ENCODE results near the gene ESR1. TPM values are rescaled to one million over a fixed set of nuclear protein-coding genes. Genes with fewer than 3 reads are reported as not detected.

The ESR1 gene
- total RNA-seq, 1 experiment from 2014 or later = not detected

DNA sequence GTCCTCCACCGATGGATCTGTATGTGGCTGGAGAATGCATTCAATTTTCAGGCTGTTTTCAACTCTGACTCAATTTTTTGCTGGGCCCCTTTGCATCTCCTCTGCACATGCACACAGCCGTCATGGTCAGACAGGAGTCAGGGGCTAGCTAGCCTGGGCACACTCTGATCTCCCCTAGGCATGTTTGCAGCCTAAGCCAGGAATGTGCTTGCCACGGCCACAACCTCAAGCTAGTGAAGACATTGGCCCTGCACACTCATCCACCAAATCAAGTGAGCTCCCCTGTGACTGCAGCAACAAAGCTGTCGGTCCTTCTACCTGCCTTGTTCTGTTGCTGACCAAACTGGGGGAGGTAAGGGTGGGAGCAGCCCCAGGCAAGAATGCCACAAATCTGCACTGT, 300.5 kb downstream of the ESR1 start:
- no peaks in the 10 kb centered on the region for H3K4me1 ChIP-seq (ENCODE audit: insufficient read depth, low read length)
- H3K4me2 ChIP-seq (ENCODE audit: insufficient read depth, insufficient read length, low read length) = no peak overlapping the region
- Mint-ChIP-seq H3K9me3 (no peaks in the 10 kb centered on the region), H3K4me1 (peaks cover 8 to 9% of the 10 kb centered on the region in 2 experiments; a peak in 3 of 4 replicates), H3K4me3 (no peak overlapping the region), H3K27me3 (ENCODE audit: low read depth) (no peaks in the 10 kb centered on the region), H3K36me3 (ENCODE audit: insufficient read depth in 1 of 3, low read depth in 3 of 3) (no peaks in the 10 kb centered on the region), H3K27ac (no peak overlapping the region; a peak in 1 of 7 replicates)
- no peaks in the 10 kb centered on the region for H3K79me1 ChIP-seq (ENCODE audit: insufficient read depth, low read depth, low read length, poor library complexity, severe bottlenecking)
- WGBS (ENCODE audit: extremely low coverage, insufficient read length, low lambda C conversion rate) = no CpG with 5 or more reads among the region's 4 CpGs
- H2BK15ac ChIP-seq (ENCODE audit: low read depth, low read length) = no peak overlapping the region
- H3T11ph ChIP-seq (ENCODE audit: low read length) = no peak overlapping the region
- H3K79me2 ChIP-seq (ENCODE audit: insufficient read depth, low read length) = no peaks in the 10 kb centered on the region
- no peaks in the 10 kb centered on the region for H3K9me3 ChIP-seq (ENCODE audit: control insufficient read depth, low read depth, low read length)
- H3K14ac ChIP-seq (ENCODE audit: insufficient read depth, low read length) = no peak overlapping the region
- no peak overlapping the region for H3K9ac ChIP-seq (ENCODE audit: extremely low read depth, insufficient read length, low read length)
- no peak overlapping the region for H2BK5ac ChIP-seq (ENCODE audit: insufficient read length, low read length)
- H4K8ac ChIP-seq (replicated peaks; ENCODE audit: insufficient read length, low read depth, low read length) = no peak overlapping the region
- no peak overlapping the region for H3K4ac ChIP-seq (ENCODE audit: low read depth, low read length)
- H4K5ac ChIP-seq (ENCODE audit: insufficient read length, low read depth, low read length) = no peak overlapping the region
- H2AFZ ChIP-seq (ENCODE audit: low read length) = no peak overlapping the region
- no peak overlapping the region for H2AK5ac ChIP-seq (ENCODE audit: insufficient read length, low read length)
- no peak overlapping the region for H3K27ac ChIP-seq (ENCODE audit: insufficient read length, low read depth, low read length)
- TF ChIP-seq, protein P1, sequence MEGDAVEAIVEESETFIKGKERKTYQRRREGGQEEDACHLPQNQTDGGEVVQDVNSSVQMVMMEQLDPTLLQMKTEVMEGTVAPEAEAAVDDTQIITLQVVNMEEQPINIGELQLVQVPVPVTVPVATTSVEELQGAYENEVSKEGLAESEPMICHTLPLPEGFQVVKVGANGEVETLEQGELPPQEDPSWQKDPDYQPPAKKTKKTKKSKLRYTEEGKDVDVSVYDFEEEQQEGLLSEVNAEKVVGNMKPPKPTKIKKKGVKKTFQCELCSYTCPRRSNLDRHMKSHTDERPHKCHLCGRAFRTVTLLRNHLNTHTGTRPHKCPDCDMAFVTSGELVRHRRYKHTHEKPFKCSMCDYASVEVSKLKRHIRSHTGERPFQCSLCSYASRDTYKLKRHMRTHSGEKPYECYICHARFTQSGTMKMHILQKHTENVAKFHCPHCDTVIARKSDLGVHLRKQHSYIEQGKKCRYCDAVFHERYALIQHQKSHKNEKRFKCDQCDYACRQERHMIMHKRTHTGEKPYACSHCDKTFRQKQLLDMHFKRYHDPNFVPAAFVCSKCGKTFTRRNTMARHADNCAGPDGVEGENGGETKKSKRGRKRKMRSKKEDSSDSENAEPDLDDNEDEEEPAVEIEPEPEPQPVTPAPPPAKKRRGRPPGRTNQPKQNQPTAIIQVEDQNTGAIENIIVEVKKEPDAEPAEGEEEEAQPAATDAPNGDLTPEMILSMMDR (conservative IDR thresholded peaks at IDR 0.05) = no peak
- H3K23me2 ChIP-seq (ENCODE audit: insufficient read length, low read depth, low read length, poor library complexity, severe bottlenecking) = no peaks in the 10 kb centered on the region
- H2BK120ac ChIP-seq (ENCODE audit: low read depth, low read length, poor library complexity, severe bottlenecking) = no peak overlapping the region
- H3K27me3 ChIP-seq (ENCODE audit: insufficient read depth, low read length) = no peaks in the 10 kb centered on the region
- H2BK20ac ChIP-seq (ENCODE audit: low read depth, low read length, poor library complexity, severe bottlenecking) = no peak overlapping the region
- no peak overlapping the region for H3K18ac ChIP-seq (ENCODE audit: insufficient read length, low read depth, low read length)
- H3K56ac ChIP-seq (ENCODE audit: insufficient read length, low read depth, low read length) = no peak overlapping the region
- no peak overlapping the region for H4K91ac ChIP-seq (ENCODE audit: insufficient read length, low read depth, low read length)
- no peak overlapping the region for H3K23ac ChIP-seq (ENCODE audit: insufficient read length, low read depth, low read length)
- H2BK12ac ChIP-seq (ENCODE audit: insufficient read length, low read depth, low read length) = no peak overlapping the region
- no peaks in the 10 kb centered on the region for H4K20me1 ChIP-seq (ENCODE audit: control insufficient read depth, insufficient read depth, insufficient read length)
- no peak for DNase-seq
